Hepatic stellate cell (primary cell): ENCODE data around the gene DSG2.
"Not testable (repeated sequence)": the region's sequence is repeated elsewhere in the genome, so short reads cannot be mapped to it uniquely, and the experiment has no call there.

Experiments
- DNase-seq: peaks from one replicate; pipeline ENCODE4 v3.0.0; 2011; ENCODE audit warnings: low spot score

The DSG2 gene

GRCh38 chr18:31500051-31500688, 2.2 kb downstream of the DSG2 start:
- no peak for DNase-seq

- DNase-seq: no peak
Measured at GRCh38 chr18:31503011-31503410, 5.0 kb downstream of the DSG2 start.

- DNase-seq: no peak
Measured at GRCh38 chr18:31504455-31505147, 6.6 kb downstream of the DSG2 start.

DNA sequence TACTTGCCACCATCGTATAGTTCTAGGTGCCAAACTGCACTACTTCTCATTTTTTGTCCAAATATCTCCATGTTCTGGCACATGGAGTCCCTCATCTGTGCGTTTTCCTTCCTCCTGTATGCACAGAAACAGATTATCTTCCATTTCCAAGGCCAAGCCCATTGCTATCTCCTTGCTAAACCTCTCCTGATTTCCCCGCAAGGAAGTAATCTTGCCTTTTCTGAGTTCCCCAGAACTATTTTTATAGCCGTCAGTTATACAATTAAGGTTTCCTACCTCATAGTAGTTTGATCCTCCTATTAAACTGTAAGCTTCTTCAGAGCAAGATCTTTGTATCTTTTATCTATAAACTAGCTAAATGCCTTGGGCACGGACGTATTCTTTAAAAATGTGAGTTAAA, 7.2 kb downstream of the DSG2 start:
- DNase-seq: no peak

DNA sequence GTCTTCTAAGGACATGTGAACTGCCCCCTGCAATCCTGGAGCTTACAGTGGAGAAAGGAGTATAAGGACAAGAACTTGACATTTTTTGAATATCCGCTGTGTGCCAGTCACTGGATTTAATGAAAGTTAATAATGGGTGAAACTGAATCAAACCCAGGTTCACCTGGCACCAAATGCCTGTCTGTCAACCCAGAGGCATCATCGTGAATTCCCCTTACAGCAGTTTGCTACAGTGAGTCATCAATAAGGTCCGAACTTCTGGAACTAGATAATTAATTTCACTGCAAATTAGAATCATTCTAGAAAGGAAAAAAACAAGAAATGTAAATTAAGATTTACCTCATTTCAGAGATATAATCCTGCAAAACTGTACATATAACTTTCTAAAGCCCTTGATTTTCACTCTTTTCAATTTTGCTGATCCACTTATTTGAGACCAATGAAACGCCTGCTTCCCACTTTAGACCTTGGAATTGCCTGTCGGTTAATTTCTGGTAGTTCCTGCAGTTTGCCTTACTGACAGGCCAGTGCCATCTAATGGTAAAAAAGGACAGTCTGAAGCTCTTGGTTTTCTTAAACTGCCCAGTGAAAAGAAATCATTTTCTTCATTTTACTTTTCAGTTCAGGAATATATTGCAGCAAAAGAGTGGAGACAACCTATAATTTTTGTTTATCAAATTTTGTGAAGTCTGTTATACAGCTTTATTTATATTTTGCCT, 8.2 kb downstream of the DSG2 start:
- no peak for DNase-seq

GRCh38 chr18:31507124-31507523, 9.1 kb downstream of the DSG2 start:
- not testable (repeated sequence) for DNase-seq

DNA sequence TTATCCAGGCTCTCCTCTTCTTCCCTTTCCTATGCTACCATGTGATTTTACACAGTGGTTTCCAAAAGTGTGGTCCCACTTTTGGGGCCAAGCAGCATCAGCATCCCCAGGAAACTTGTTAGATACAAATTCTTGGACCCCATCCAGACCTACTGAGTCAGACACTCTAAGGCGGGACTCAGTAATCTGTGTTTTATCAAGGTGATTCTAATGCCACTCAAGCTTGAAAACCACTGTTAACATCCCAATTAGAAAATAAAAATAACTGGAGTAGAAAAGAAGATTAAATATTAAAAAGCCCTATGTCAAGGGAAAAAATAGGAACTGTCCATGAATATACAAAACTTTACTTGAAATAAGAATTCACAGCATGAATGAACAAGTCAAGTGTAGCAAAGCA, 10.8 kb downstream of the DSG2 start:
- DNase-seq: no peak

- DNase-seq: no peak
Measured at GRCh38 chr18:31509571-31509970, 11.6 kb downstream of the DSG2 start.

- no peak for DNase-seq
Measured at GRCh38 chr18:31510319-31510718, 12.3 kb downstream of the DSG2 start.

DNA sequence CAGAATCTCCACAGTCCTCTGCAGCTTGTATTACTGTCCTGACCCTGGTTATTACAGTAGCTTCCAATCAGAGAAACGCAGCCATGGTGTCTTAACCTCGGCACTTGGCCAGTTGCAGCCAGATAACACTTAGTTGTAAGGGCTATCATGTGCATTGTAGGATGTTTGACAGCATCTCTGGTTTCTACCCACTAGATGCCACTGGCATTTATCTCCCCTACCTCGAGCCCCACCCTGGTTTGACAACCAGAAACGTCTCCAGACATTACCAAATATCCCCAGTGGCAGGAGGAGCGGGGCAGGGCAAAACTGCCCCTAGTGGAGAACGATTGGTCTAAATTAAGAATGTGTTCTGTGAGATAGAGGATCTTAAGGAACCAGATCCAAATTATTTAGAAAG, 13.1 kb downstream of the DSG2 start:
- DNase-seq: no peak

DNA sequence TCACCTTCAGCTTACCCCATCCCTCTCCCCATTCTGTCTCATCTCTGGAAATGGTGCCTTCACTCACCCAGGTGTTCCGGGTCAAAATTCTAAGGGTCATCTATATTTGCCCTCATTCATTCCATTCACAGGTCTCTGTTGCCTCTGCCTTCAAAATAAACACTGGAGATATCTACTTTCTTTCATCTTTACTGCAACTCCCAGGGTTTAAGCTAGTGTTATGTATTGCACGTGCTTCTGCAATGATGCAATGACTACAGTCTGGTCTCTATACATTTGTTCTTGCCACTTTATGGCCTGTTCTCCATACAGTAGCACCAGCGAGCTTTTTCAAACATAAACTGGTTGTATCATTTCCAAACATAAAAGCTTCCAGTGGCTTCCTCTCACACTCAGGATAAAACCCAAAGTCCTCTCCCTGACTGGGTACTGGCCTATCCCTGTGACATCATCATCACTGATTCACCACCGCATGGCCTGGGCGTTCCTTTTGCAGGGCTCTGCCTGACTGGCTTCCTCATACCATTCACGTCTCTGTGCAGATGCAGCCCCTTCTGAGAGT, 14.3 kb downstream of the DSG2 start:
- DNase-seq: no peak

- no peak for DNase-seq
Measured at GRCh38 chr18:31513189-31513935, 15.4 kb downstream of the DSG2 start.

- no peak for DNase-seq
Measured at GRCh38 chr18:31516437-31516836, 18.5 kb downstream of the DSG2 start.

- DNase-seq: no peak
Measured at GRCh38 chr18:31526374-31526773, 28.4 kb downstream of the DSG2 start.

- no peak for DNase-seq
Measured at GRCh38 chr18:31533236-31533635, 35.3 kb downstream of the DSG2 start.

DNA sequence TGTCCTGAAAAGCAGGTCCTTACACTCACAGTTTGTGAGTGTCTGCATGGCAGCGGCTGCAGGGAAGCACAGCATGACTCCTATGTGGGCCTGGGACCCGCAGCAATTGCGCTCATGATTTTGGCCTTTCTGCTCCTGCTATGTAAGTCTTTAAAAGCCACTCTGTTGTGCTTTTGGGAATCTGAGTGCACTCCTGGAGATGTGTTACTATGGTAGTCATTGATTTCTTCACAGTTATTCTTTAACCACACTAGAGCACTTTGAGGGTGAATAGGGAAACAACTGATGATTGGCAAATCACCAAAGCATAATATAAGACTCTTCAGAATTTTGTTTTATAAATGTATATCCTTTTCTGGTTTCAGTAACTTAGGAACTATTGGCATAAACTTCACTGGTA, 40.9 kb downstream of the DSG2 start:
- no peak for DNase-seq

DNA sequence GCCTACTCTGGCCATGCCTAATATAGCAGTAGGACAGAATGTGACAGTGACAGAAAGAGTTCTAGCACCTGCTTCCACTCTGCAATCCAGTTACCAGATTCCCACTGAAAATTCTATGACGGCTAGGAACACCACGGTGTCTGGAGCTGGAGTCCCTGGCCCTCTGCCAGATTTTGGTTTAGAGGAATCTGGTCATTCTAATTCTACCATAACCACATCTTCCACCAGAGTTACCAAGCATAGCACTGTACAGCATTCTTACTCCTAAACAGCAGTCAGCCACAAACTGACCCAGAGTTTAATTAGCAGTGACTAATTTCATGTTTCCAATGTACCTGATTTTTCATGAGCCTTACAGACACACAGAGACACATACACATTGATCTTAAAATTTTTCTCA, 48.5 kb downstream of the DSG2 start:
- no peak for DNase-seq

- DNase-seq: no peak
Measured at GRCh38 chr18:31548853-31549252, 50.9 kb downstream of the DSG2 start.

DNA sequence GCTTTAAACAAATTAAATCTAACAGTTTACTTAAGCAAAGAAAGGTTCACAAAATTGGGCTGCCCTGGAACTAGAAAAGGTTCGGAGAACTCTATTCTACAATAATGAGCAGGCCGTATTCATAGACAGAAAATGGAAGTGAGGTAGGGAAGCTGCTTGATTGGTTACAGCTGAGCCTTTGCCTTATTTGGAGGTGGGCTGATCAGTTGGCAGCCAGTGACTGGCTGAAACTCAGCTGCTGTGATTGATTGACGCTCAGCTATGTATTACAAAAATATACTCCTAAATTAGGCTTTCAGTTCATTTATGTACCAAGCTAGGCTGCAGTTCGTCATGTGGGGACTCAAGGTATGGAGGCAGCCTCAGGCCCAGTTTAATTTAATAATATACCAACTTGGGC, 51.4 kb downstream of the DSG2 start:
- DNase-seq: no peak

- no peak for DNase-seq
Measured at GRCh38 chr18:31551883-31552282, 53.9 kb downstream of the DSG2 start.

DNA sequence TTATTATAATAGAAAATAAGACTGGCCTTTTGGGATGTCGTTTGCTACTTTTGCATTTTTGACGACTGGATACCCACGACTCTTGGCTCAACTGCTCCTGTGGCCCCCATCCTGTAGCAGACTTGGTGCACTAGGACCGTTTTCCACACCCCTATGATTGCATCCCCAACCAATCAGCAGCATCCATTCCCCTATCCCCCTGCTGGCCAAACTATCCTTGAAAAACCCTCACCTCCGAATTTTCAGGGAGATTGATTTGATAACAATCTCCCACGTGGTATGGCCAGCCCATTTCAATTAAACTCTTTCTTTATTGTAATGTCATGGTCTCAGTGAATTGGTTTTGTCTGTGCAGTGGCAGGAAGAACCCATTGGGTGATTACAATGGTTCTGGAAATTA, 55.8 kb downstream of the DSG2 start:
- no peak for DNase-seq

DNA sequence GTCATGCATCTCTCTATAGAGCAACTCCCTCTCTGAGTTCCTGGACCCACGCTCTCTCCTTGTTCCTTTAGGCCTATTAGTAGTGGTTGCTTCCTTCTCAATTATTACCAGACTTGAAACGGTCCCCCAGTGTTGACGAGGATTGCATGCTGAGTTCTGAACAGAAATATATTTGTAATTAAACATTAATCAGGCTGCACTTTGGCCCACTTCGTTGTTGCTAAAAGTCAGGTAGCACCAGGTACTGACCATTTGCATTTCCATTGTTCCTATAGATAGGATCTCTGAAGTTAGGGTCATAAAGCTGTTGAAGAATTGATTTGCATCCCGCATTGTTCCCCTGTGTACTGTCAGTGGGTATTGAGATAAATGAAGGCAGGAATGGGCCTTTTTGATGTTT, 56.8 kb downstream of the DSG2 start:
- no peak for DNase-seq
